ENCODE results near the gene VEZF1. TPM values are rescaled to one million over a fixed set of nuclear protein-coding genes. Genes with fewer than 3 reads are reported as not detected.

The VEZF1 gene
- total RNA-seq, 2 donors from 2014 or later: 68.4 to 75.5 TPM

DNA sequence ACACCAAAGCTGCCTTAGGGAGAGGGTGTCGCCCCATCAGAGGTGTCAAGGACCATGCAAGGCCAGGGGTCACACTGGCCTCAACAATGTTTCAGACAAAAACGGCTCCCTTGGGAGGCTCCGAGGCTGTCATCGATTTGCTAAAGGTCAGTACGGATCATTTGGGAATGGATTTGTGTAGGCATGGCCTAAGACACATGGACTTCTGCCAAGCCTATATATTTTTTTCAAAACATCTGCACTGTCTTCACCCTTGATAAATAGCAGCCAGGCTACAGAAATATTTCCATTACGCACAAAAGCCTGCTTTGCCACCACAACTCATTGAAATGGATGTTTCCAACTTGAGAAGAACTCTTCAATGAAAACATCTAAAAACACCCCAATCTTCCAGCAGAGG is 43.1 kb downstream of the VEZF1 start:
- H3K27me3 ChIP-seq (replicated peaks; ENCODE audit: insufficient read depth): no peaks in the 10 kb centered on the region
- no peak for TF ChIP-seq CTCF (IDR thresholded peaks at IDR 0.05)
- H3K4me1 ChIP-seq (ENCODE audit: control insufficient read depth in 1 of 2, low read depth in 2 of 2): peaks cover 47 to 70% of the 10 kb centered on the region in 2 donors
- DNase-seq (ENCODE audit: low spot score) (no peak), ATAC-seq (ENCODE audit: insufficient number of reproducible peaks, low FRiP score, low read depth) (no peak)
- H3K4me3 ChIP-seq: no peak overlapping the region
- H3K9me3 ChIP-seq: no peaks in the 10 kb centered on the region
- H3K36me3 ChIP-seq: no peaks in the 10 kb centered on the region
- no peak overlapping the region for H3K27ac ChIP-seq

- Histone ChIP-seq H3K27ac (no peak overlapping the region), H3K36me3 (no peaks in the 10 kb centered on the region), H3K27me3 (replicated peaks; ENCODE audit: insufficient read depth) (no peaks in the 10 kb centered on the region), H3K4me1 (ENCODE audit: control insufficient read depth in 1 of 2, low read depth in 2 of 2) (peaks cover 37 to 66% of the 10 kb centered on the region in 2 donors), H3K9me3 (no peaks in the 10 kb centered on the region), H3K4me3 (no peak overlapping the region)
- no peak for ATAC-seq (ENCODE audit: insufficient number of reproducible peaks, low FRiP score, low read depth)
- no peak for TF ChIP-seq CTCF (IDR thresholded peaks at IDR 0.05)
- DNase-seq (ENCODE audit: low spot score): no peak
Measured at GRCh38 chr17:57943645-57944044, 44.4 kb downstream of the VEZF1 start.

DNA sequence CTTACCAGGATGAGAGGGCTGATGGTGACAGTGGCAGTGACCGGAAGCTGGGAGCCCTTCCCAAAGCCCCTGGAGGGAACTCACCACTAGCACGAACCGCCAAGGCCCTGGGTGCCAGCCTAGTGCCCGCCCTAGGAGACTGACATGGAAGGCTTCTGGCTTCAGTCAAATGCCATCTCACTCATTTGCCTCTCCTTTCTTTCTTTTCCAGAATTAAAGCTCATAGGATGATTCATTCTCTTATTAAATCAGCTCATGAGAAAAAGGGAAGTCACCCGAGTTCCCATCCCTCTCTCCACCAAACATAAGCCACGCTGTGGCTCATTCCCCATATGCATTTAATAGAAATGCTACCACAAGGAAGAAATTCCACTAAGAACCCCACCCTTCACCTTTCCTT is 44.9 kb downstream of the VEZF1 start:
- Histone ChIP-seq H3K36me3 (no peaks in the 10 kb centered on the region), H3K27me3 (replicated peaks; ENCODE audit: insufficient read depth) (no peaks in the 10 kb centered on the region), H3K4me3 (no peak overlapping the region), H3K9me3 (no peaks in the 10 kb centered on the region), H3K4me1 (ENCODE audit: control insufficient read depth in 1 of 2, low read depth in 2 of 2) (peaks cover 32 to 61% of the 10 kb centered on the region in 2 donors), H3K27ac (peak overlapping the region in 1 of 2 donors; percentile 13)
- no peak for DNase-seq (ENCODE audit: low spot score)
- TF ChIP-seq CTCF (IDR thresholded peaks at IDR 0.05): no peak
- ATAC-seq (ENCODE audit: insufficient number of reproducible peaks, low FRiP score, low read depth): no peak

- Histone ChIP-seq H3K36me3 (no peaks in the 10 kb centered on the region), H3K27ac (no peak overlapping the region), H3K27me3 (replicated peaks; ENCODE audit: insufficient read depth) (no peaks in the 10 kb centered on the region), H3K4me3 (no peak overlapping the region), H3K4me1 (ENCODE audit: control insufficient read depth in 1 of 2, low read depth in 2 of 2) (peaks cover 28 to 55% of the 10 kb centered on the region in 2 donors), H3K9me3 (no peaks in the 10 kb centered on the region)
- no peak for TF ChIP-seq CTCF (IDR thresholded peaks at IDR 0.05)
- no peak for DNase-seq (ENCODE audit: low spot score)
- ATAC-seq (ENCODE audit: insufficient number of reproducible peaks, low FRiP score, low read depth): no peak
Measured at GRCh38 chr17:57941384-57942370, 46.4 kb downstream of the VEZF1 start.

GRCh38 chr17:57940653-57941329 is 47.3 kb downstream of the VEZF1 start:
- Histone ChIP-seq H3K36me3 (no peaks in the 10 kb centered on the region), H3K27me3 (replicated peaks; ENCODE audit: insufficient read depth) (no peaks in the 10 kb centered on the region), H3K4me1 (ENCODE audit: control insufficient read depth in 1 of 2, low read depth in 2 of 2) (peaks cover 32 to 55% of the 10 kb centered on the region in 2 donors), H3K27ac (no peak overlapping the region), H3K4me3 (no peak overlapping the region), H3K9me3 (no peaks in the 10 kb centered on the region)
- ATAC-seq (ENCODE audit: insufficient number of reproducible peaks, low FRiP score, low read depth) (no peak), DNase-seq (ENCODE audit: low spot score) (no peak)
- TF ChIP-seq CTCF (IDR thresholded peaks at IDR 0.05): no peak

All from thoracic aorta (tissue), 2 donors.